ENCODE measurements around the gene TMEM179.
"Not testable (repeated sequence)": the region's sequence is repeated elsewhere in the genome, so short reads cannot be mapped to it uniquely, and the experiment has no call there.

The TMEM179 gene

DNA sequence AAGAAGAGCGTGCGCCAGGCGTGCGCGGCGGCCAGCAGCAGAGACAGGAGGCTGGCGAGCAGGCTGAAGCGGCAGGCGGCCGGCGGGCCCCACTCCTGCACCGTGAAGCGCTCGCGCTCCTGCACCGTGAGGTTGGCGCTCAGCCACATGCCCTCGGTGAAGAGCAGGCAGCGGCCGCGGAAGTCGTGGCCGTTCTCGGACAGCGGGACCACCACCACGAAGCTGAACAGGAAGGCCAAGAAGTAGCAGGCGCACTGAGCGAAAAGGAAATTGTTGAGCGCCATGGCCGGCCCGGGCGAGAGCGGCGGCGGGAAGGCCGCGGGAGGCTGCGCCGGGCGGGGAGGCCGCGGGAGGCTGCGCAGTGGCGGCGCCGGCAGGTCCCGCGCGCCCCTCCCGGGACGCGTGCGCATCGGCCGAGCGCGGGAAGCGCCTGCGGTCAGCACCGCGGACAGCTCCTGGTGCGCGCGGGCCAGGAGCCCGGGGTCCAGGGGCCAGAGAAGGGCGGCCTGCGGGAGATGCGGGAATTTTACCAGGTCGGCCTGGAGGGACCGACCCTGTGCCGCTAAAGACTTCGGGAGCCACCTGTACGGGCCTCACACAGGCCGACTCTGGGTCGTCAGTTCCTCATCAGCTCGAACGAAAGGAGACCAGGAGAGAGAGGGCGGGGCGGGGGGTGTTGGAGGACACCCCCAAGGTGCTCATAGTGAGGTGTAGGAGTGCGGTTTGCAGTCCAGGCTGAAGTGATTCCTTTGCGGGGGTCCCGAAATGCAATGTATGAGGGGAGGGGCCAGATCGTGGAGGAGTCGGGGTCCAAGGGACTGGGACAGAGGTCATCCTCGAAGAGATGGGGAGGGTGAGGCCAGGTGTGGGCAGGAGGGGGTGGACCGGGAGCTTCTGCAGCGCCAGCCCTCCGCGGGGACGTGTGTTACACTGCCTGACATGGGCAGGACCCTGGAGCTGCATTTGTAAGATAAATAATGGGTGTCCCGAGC, at the start of gene TMEM179:
TSS of gene TMEM179 (minus strand) at position 315 of the 992 bp plus-strand sequence. CDS start at position 284, 31 bp downstream.
- TF ChIP-seq CTCF (conservative IDR thresholded peaks at IDR 0.05; ENCODE audit: control insufficient read depth, insufficient read depth, low read depth, low read length): no peak
- DNase-seq (ENCODE audit: low read depth): no peak
- H3K4me3 ChIP-seq (ENCODE audit: control insufficient read depth, low read depth, low read length): no peak within 1 kb of the TSS

GRCh38 chr14:104654119-104654518, 49.5 kb upstream of the TMEM179 start:
- no peak for DNase-seq (ENCODE audit: low read depth)
- TF ChIP-seq CTCF (conservative IDR thresholded peaks at IDR 0.05; ENCODE audit: control insufficient read depth, insufficient read depth, low read depth, low read length): no peak
- no peak overlapping the region for H3K4me3 ChIP-seq (ENCODE audit: control insufficient read depth, low read depth, low read length)

- not testable (repeated sequence) for H3K4me3 ChIP-seq (ENCODE audit: control insufficient read depth, low read depth, low read length); DNase-seq (ENCODE audit: low read depth)
Observed at GRCh38 chr14:104653130-104653920, 48.8 kb upstream of the TMEM179 start.

GRCh38 chr14:104652386-104652785, 47.8 kb upstream of the TMEM179 start:
- TF ChIP-seq CTCF (conservative IDR thresholded peaks at IDR 0.05; ENCODE audit: control insufficient read depth, insufficient read depth, low read depth, low read length): no peak
- DNase-seq (ENCODE audit: low read depth): no peak
- H3K4me3 ChIP-seq (ENCODE audit: control insufficient read depth, low read depth, low read length): no peak overlapping the region

- no peak overlapping the region for H3K4me3 ChIP-seq (ENCODE audit: control insufficient read depth, low read depth, low read length)
- no peak for DNase-seq (ENCODE audit: low read depth)
- TF ChIP-seq CTCF (conservative IDR thresholded peaks at IDR 0.05; ENCODE audit: control insufficient read depth, insufficient read depth, low read depth, low read length): no peak
Observed at GRCh38 chr14:104651876-104652260, 47.3 kb upstream of the TMEM179 start.

- TF ChIP-seq CTCF (conservative IDR thresholded peaks at IDR 0.05; ENCODE audit: control insufficient read depth, insufficient read depth, low read depth, low read length): no peak
- H3K4me3 ChIP-seq (ENCODE audit: control insufficient read depth, low read depth, low read length): no peak overlapping the region
- DNase-seq (ENCODE audit: low read depth): no peak
Observed at GRCh38 chr14:104650981-104651875, 46.7 kb upstream of the TMEM179 start.

All from fibroblast of mammary gland (primary cell).